Activated CD4-positive, alpha-beta T cell treated with anti-CD3 and anti-CD28 coated beads for 48 hours (primary cell): ENCODE data around the gene CISD1.

Experiments used
- DNase-seq: peaks from one replicate; pipeline ENCODE4 v3.0.0-alpha.2; 2020

The CISD1 gene

GRCh38 chr10:58266003-58266825 lies 2.7 kb upstream of the CISD1 start:
- DNase-seq, result peak; percentile 35

GRCh38 chr10:58266826-58267712 lies 1.9 kb upstream of the CISD1 start:
- peak; percentile 44 for DNase-seq

- DNase-seq, result peak; percentile 95
These were observed 1.1 kb upstream of the CISD1 start, which contains the start of gene IPMK for GRCh38 chr10:58267713-58268453. Gene IPMK (minus strand): TSS chr10:58267894. CDS start chr10:58267611, 283 bp downstream.

- DNase-seq, result no peak
These were observed 462 bp upstream of the CISD1 start for GRCh38 chr10:58268454-58268945.

- no peak for DNase-seq
These were observed 874 bp downstream of the CISD1 start for GRCh38 chr10:58269782-58270290.

- no peak for DNase-seq
These were observed 6.3 kb downstream of the CISD1 start for GRCh38 chr10:58275261-58275660.

GRCh38 chr10:58275908-58276307 lies 6.9 kb downstream of the CISD1 start:
- DNase-seq, result no peak

- no peak for DNase-seq
These were observed 9.5 kb downstream of the CISD1 start for GRCh38 chr10:58278274-58278961.

- DNase-seq, result no peak
These were observed 10.0 kb downstream of the CISD1 start for GRCh38 chr10:58278962-58279307.

- no peak for DNase-seq
These were observed 11.5 kb downstream of the CISD1 start for GRCh38 chr10:58280477-58280876.

GRCh38 chr10:58281092-58281752 lies 12.3 kb downstream of the CISD1 start:
- no peak for DNase-seq

- DNase-seq, result peak; percentile 22
These were observed 13.7 kb downstream of the CISD1 start for GRCh38 chr10:58282615-58283014.

- peak; percentile 30 for DNase-seq
These were observed 22.7 kb downstream of the CISD1 start for GRCh38 chr10:58291538-58292174.

GRCh38 chr10:58293989-58294388 lies 25.0 kb downstream of the CISD1 start:
- no peak for DNase-seq

GRCh38 chr10:58299580-58299979 lies 30.6 kb downstream of the CISD1 start:
- peak; percentile 65 for DNase-seq

GRCh38 chr10:58300676-58301075 lies 31.7 kb downstream of the CISD1 start:
- DNase-seq, result no peak

GRCh38 chr10:58302254-58302653 lies 33.3 kb downstream of the CISD1 start:
- no peak for DNase-seq

GRCh38 chr10:58304099-58304633 lies 35.2 kb downstream of the CISD1 start:
- no peak for DNase-seq

GRCh38 chr10:58305821-58306220 lies 36.9 kb downstream of the CISD1 start:
- DNase-seq, result no peak

- no peak for DNase-seq
These were observed 38.7 kb downstream of the CISD1 start for GRCh38 chr10:58307676-58308075.

- no peak for DNase-seq
These were observed 42.1 kb downstream of the CISD1 start for GRCh38 chr10:58311026-58311425.
